DND-41 (cell line): ENCODE data around the gene CYP3A7.
"Not testable (repeated sequence)": the region's sequence is repeated elsewhere in the genome, so short reads cannot be mapped to it uniquely, and the experiment has no call there.

Source experiments
- ATAC-seq: fragments of 200-7000 bp; cut with Tn5 transposase; 3 replicates; pipeline ENCODE4 v1.9.1; 2021; ENCODE audit warnings: low read depth; ENCODE audit not compliant: insufficient read depth
- DNase-seq: peaks from one replicate; pipeline ENCODE4 v3.0.0-alpha.2; 2020
- H2AFZ ChIP-seq: 2 replicates; pipeline ENCODE4 v1.6.0; 2012; ENCODE audit warnings: low read depth, low read length
- H3K27ac ChIP-seq: 2 replicates; pipeline ENCODE4 v1.5.1; 2012; ENCODE audit warnings: low read length, inconsistent platforms
- H3K27me3 ChIP-seq: fragments of 200-600 bp; sonication (generic); 2 replicates; pipeline ENCODE4 v1.6.0; 2012; ENCODE audit warnings: low read length, mild to moderate bottlenecking, inconsistent platforms; ENCODE audit not compliant: insufficient read depth, poor library complexity
- H3K36me3 ChIP-seq: 2 replicates; pipeline ENCODE4 v1.5.1; 2012; ENCODE audit warnings: low read length, inconsistent platforms; ENCODE audit not compliant: insufficient read depth
- H3K4me1 ChIP-seq: 2 replicates; pipeline ENCODE4 v1.5.1; 2012; ENCODE audit warnings: mild to moderate bottlenecking, low read length; ENCODE audit not compliant: insufficient read depth
- H3K4me2 ChIP-seq: 2 replicates; pipeline ENCODE4 v1.6.0; 2012; ENCODE audit warnings: mild to moderate bottlenecking, moderate library complexity, low read length, inconsistent platforms; ENCODE audit not compliant: insufficient read depth
- H3K4me3 ChIP-seq, 2 experiments: fragments of 200-600 bp in 1 of 2; shearing (Covaris generic) in 1 of 2; 2 replicates each; pipeline ENCODE4 v1.5.1; 2012 to 2016; ENCODE audit warnings: inconsistent platforms in 2 of 2, low read length in 2 of 2, mild to moderate bottlenecking in 2 of 2, low read depth in 1 of 2, moderate library complexity in 1 of 2
- H3K79me2 ChIP-seq: 2 replicates; pipeline ENCODE4 v1.6.0; 2012; ENCODE audit warnings: low read length, inconsistent platforms; ENCODE audit not compliant: insufficient read depth
- H3K9ac ChIP-seq: 2 replicates; pipeline ENCODE4 v1.6.0; 2012; ENCODE audit warnings: low read depth, mild to moderate bottlenecking, inconsistent platforms, low read length, moderate library complexity
- H3K9me3 ChIP-seq: 2 replicates; pipeline ENCODE4 v1.5.1; 2012; ENCODE audit warnings: low read length, moderate library complexity, mild to moderate bottlenecking, inconsistent platforms; ENCODE audit not compliant: insufficient read depth, severe bottlenecking
- H4K20me1 ChIP-seq: 2 replicates; pipeline ENCODE4 v1.6.0; 2012; ENCODE audit warnings: low read length; ENCODE audit not compliant: insufficient read depth
- CTCF ChIP-seq: IDR thresholded peaks from 2 replicates; pipeline ENCODE4 v1.5.1; 2012; ENCODE audit warnings: borderline replicate concordance, low read length, moderate library complexity, mild to moderate bottlenecking; ENCODE audit not compliant: poor library complexity, severe bottlenecking; ENCODE audit errors: extremely low read depth
- EZH2 ChIP-seq: IDR thresholded peaks from 3 replicates; pipeline ENCODE4 v1.6.1; 2012; ENCODE audit warnings: borderline replicate concordance, low read depth, mild to moderate bottlenecking, moderate library complexity, low read length, inconsistent platforms; ENCODE audit not compliant: severe bottlenecking

Gene CYP3A7

GRCh38 chr7:99780588-99780987 lies 45.6 kb upstream of the CYP3A7 start:
- ATAC-seq (no peak), DNase-seq (no peak)
- no peak overlapping the region for H3K4me3 ChIP-seq
- no peak for TF ChIP-seq CTCF
- TF ChIP-seq EZH2 = no peak
- H3K4me2 ChIP-seq = no peak overlapping the region
- H2AFZ ChIP-seq = no peak overlapping the region
- H3K36me3 ChIP-seq = no peaks in the 10 kb centered on the region
- no peak overlapping the region for H3K27ac ChIP-seq
- no peaks in the 10 kb centered on the region for H3K4me1 ChIP-seq
- no peaks in the 10 kb centered on the region for H3K79me2 ChIP-seq
- no peak overlapping the region for H3K9ac ChIP-seq
- H3K27me3 ChIP-seq = no peaks in the 10 kb centered on the region
- no peaks in the 10 kb centered on the region for H3K9me3 ChIP-seq
- no peaks in the 10 kb centered on the region for H4K20me1 ChIP-seq

DNA sequence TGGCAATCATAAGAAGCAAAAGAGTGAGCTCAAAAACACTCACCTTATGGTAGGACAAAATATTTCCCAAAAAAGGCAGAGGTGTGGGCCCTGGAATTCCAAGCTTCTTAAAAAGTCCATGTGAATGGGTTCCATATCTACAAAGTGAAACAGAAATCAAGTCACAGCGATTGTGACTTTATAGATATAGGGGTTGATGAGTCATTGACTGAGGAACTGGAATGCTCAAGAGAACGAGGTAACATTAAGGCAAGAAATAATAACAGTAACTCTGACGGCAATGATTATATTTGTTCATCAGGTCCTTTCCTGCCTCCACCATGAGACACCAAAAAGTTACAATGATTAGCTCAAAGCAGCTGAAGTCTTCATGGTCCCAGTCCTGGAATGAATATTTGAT lies 45.0 kb upstream of the CYP3A7 start:
- H3K4me3 ChIP-seq = no peak overlapping the region
- no peak for ATAC-seq
- H3K79me2 ChIP-seq = no peaks in the 10 kb centered on the region

DNA sequence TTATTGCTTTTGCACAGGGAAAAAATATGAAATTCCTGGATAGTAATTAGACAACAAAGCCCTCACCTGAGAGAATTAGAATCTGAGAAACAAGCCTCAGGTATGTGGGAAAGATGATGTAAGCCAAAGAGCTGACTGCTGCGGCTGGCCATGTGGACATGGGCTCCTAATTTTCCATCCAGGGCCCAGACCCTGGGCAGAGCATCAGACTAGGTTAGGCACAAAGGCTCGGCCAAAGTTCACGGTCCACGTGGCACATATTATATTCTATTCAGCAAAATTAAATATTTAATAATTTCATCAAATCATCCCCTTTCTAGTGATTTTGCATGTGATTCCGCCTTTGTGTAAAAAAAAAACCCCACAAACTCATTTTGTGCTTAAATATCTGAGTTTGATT lies 43.9 kb upstream of the CYP3A7 start:
- DNase-seq = no peak

More for the DNA sequence above, 45.0 kb upstream of the CYP3A7 start:
- H3K36me3 ChIP-seq = no peaks in the 10 kb centered on the region
- H3K4me2 ChIP-seq = no peak overlapping the region
- H3K9me3 ChIP-seq = no peaks in the 10 kb centered on the region
- DNase-seq = no peak
- no peak overlapping the region for H3K27ac ChIP-seq
- no peak overlapping the region for H3K9ac ChIP-seq
- no peaks in the 10 kb centered on the region for H3K4me1 ChIP-seq
- TF ChIP-seq CTCF (no peak), EZH2 (no peak)
- no peaks in the 10 kb centered on the region for H4K20me1 ChIP-seq
- H3K27me3 ChIP-seq = no peaks in the 10 kb centered on the region
- no peak overlapping the region for H2AFZ ChIP-seq

DNA sequence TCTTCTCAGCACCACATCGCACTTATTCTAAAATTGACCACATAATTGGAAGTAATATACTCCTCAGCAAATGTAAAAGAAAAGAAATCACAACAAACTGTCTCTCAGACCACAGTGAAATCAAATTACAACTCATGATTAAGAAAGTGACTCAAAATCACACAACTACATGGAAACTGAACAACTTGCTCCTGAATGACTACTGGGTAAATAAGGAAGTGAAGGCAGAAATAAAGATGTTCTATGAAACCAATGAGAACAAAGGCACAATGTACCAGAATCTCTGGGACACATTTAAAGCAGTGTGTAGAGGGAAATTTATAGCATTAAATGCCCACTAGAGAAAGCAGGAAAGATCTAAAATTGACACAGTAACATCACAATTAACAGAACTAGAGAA lies 38.4 kb upstream of the CYP3A7 start:
- H3K9ac ChIP-seq, H3K27me3 ChIP-seq, H3K4me3 ChIP-seq, ATAC-seq, DNase-seq, H4K20me1 ChIP-seq, H3K4me1 ChIP-seq, H3K79me2 ChIP-seq, H3K27ac ChIP-seq, H2AFZ ChIP-seq, H3K9me3 ChIP-seq, H3K4me2 ChIP-seq, H3K36me3 ChIP-seq: not testable (repeated sequence)

More for the DNA sequence above, 43.9 kb upstream of the CYP3A7 start:
- no peak for ATAC-seq
- Histone ChIP-seq H3K9me3 (no peaks in the 10 kb centered on the region), H4K20me1 (no peaks in the 10 kb centered on the region), H3K27ac (no peak overlapping the region), H2AFZ (no peak overlapping the region), H3K79me2 (no peaks in the 10 kb centered on the region), H3K4me2 (no peak overlapping the region), H3K4me3 (no peak overlapping the region), H3K9ac (no peak overlapping the region), H3K36me3 (no peaks in the 10 kb centered on the region), H3K4me1 (no peaks in the 10 kb centered on the region), H3K27me3 (no peaks in the 10 kb centered on the region)
- TF ChIP-seq CTCF = no peak
- TF ChIP-seq EZH2 = no peak
